Kidney (tissue), 14 donors: ENCODE measurements around the gene KIF21B. TPM values are rescaled to one million over a fixed set of nuclear protein-coding genes. Genes with fewer than 3 reads are reported as not detected.

ENCODE experiments used
- DNase-seq, 5 donors: peaks; one replicate each; pipeline ENCODE4 v3.0.0-alpha.2; 2013 to 2020
- FAIRE-seq: peaks from 2 replicates; lab custom pipeline; 2012; peaks lifted over from hg19 to GRCh38; lab: Jason Lieb, UNC
- H3K27ac ChIP-seq, 2 donors: one replicate each; pipeline ENCODE4 v1.7.0; 2013; ENCODE audit warnings: low read depth in 2 of 2, low read length in 2 of 2, inconsistent platforms in 1 of 2
- H3K27me3 ChIP-seq: one replicate; pipeline ENCODE4 v1.7.1; 2013; ENCODE audit warnings: low read length, inconsistent platforms; ENCODE audit not compliant: control insufficient read depth, insufficient read depth
- H3K36me3 ChIP-seq, 3 donors: one replicate each; pipeline versions ENCODE4 v1.7.0 to v1.7.1; 2013; ENCODE audit warnings: low read length in 3 of 3, control low read depth in 1 of 3, inconsistent platforms in 1 of 3; ENCODE audit not compliant: insufficient read depth in 3 of 3, control insufficient read depth in 2 of 3
- H3K4me1 ChIP-seq, 3 donors: one replicate each; pipeline versions ENCODE4 v1.7.0 to v1.7.1; 2013; ENCODE audit warnings: low read length in 3 of 3, inconsistent platforms in 1 of 3, low read depth in 1 of 3; ENCODE audit not compliant: control insufficient read depth in 2 of 3, insufficient read depth in 2 of 3
- H3K4me3 ChIP-seq, 3 donors: one replicate each; pipeline versions ENCODE4 v1.7.0 to v1.8.1; 2013; ENCODE audit warnings: low read length in 3 of 3, control low read depth in 1 of 3, inconsistent platforms in 1 of 3
- H3K9ac ChIP-seq, 3 donors: one replicate each; pipeline versions ENCODE4 v1.7.0 to v1.7.1; 2013; ENCODE audit warnings: low read length in 3 of 3, control low read depth in 1 of 3, inconsistent platforms in 1 of 3
- H3K9me3 ChIP-seq, 3 donors: one replicate each; pipeline versions ENCODE4 v1.7.0 to v1.7.1; 2013; ENCODE audit warnings: low read length in 3 of 3, control low read depth in 1 of 3, inconsistent platforms in 1 of 3; ENCODE audit not compliant: control insufficient read depth in 2 of 3, insufficient read depth in 1 of 3
- intact Hi-C: fragments of 100-400 bp; cut with DNase I; formaldehyde crosslinking; loops from one replicate; pipeline ENCODE4 v1.11.1; 2022
- polyA plus RNA-seq: library from polyadenylated mRNA; stranded (reverse); fragments of 350-450 nt; fragmentation: Illumina TruSeq; extraction: RNeasy Lipid Tissue Mini Kit (QIAGEN cat#74804); gene quantifications from one replicate; pipeline ENCODE4 v1.2.3, GENCODE V29; 2014; ENCODE audit warnings: low read depth, low replicate concordance; ENCODE audit not compliant: insufficient read depth
- total RNA-seq: library from RNA; stranded (reverse); fragmentation: NEBNext Ultra II Directional; extraction: Animal tissue kit (Norgen Biotek cat#: 25700); gene quantifications from one replicate; pipeline ENCODE4 v1.2.1, GENCODE V29; 2021
- TF ChIP-seq, protein P1 (sequence below): IDR thresholded peaks from 3 replicates; pipeline ENCODE4 v1.5.1; 2012; ENCODE audit warnings: mild to moderate bottlenecking, moderate library complexity, borderline replicate concordance; ENCODE audit not compliant: insufficient read depth; ENCODE audit errors: extremely low read depth
- donor health status: control.
- donor health status: control.
- donor health status: control.
- donor health status: control.
- donor health status: control.
- donor health status: DM: yes; HTN: yes; CAD: no.
- donor health status: Normal renal cell carcinoma (clear cell type).

KIF21B gene
- total and polyA plus RNA-seq, 2 donors from 2014 or later, result 0.19 to 5.6 TPM

DNA sequence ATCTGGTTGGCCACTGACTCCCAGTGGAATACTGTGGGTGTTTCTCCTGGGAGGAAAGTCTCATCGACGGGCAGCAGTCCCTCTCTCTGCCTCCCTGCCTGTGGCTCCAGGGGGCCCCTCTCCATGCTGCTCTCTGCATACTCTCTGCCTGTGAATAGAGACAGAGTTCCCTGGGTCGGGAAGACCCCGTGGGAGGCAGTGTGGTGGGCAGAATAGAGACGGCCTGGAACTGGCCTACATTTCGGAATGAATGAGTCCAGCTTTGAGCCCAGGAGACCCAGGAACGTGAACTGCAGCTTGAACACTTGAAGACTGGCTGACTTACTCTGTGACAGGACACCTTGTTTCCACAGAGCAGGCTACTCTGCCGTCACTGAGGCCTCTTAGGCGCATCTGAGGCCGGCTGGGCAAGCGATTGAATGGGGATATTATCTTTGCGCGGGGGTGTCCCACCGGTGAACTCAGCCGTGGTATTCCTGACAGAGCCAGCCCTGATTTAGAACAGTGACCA lies 64.0 kb downstream of the KIF21B start:
- Histone ChIP-seq H3K4me3 (no peak overlapping the region), H3K27me3 (no peaks in the 10 kb centered on the region), H3K27ac (no peak overlapping the region), H3K9me3 (no peaks in the 10 kb centered on the region), H3K36me3 (no peaks in the 10 kb centered on the region), H3K9ac (no peak overlapping the region), H3K4me1 (no peaks in the 10 kb centered on the region)
- TF ChIP-seq, protein P1, sequence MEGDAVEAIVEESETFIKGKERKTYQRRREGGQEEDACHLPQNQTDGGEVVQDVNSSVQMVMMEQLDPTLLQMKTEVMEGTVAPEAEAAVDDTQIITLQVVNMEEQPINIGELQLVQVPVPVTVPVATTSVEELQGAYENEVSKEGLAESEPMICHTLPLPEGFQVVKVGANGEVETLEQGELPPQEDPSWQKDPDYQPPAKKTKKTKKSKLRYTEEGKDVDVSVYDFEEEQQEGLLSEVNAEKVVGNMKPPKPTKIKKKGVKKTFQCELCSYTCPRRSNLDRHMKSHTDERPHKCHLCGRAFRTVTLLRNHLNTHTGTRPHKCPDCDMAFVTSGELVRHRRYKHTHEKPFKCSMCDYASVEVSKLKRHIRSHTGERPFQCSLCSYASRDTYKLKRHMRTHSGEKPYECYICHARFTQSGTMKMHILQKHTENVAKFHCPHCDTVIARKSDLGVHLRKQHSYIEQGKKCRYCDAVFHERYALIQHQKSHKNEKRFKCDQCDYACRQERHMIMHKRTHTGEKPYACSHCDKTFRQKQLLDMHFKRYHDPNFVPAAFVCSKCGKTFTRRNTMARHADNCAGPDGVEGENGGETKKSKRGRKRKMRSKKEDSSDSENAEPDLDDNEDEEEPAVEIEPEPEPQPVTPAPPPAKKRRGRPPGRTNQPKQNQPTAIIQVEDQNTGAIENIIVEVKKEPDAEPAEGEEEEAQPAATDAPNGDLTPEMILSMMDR, result no peak
- peak in 4 of 5 donors; percentile 27 to 43 (median 34) for DNase-seq
- FAIRE-seq, result no peak
- intact Hi-C loops, result no loop called here

DNA sequence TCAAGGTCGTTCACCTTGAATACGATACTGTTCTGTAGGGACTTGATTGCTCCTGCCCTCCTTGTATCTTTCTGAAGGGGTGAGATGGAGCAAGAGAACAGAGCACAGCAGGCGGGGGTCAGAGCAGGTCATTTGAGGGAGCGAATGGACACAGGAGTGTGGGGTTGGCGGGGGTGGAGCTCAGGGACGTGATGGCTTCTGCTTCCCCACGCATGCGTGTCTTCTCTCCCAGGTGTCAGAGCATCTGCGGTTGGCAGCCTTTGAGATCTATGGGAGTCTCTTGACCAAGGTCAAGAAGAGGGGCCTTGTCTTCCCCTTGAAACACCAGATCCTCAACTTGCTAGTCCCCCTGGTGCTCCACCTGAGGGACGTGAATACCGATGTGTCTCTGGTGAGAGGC lies 64.9 kb downstream of the KIF21B start:
- peak in 1 of 5 donors; percentile 32 for DNase-seq
- FAIRE-seq, result no peak
- TF ChIP-seq, protein P1, result no peak
- Histone ChIP-seq H3K27ac (no peak overlapping the region), H3K36me3 (no peaks in the 10 kb centered on the region), H3K9me3 (no peaks in the 10 kb centered on the region), H3K9ac (no peak overlapping the region), H3K27me3 (no peaks in the 10 kb centered on the region), H3K4me1 (no peaks in the 10 kb centered on the region), H3K4me3 (no peak overlapping the region)
- intact Hi-C loops, result no loop called here

DNA sequence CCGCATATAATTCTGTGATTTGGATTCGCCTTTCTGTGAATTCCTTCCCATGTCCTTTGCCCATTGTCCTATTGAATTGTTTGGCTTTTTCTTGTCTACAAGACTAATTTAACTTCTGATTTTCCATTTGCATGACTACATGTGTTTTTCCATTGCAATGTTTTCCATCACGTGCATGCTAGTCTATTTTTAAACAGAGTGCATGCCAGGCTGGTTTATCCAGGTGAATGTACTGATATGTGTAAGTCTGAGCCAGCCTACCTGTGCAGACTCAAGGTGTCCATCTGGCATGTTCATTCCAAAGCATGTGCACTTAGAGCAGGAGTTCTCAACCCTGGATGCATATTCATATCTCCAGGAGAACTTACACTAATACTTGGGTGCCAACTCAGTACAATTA lies 69.1 kb downstream of the KIF21B start:
- DNase-seq (no peak), FAIRE-seq (no peak)
- H3K4me1 ChIP-seq, result no peaks in the 10 kb centered on the region
- H3K9me3 ChIP-seq, result no peaks in the 10 kb centered on the region
- H3K36me3 ChIP-seq, result no peaks in the 10 kb centered on the region
- intact Hi-C loops, result no loop called here
- H3K27ac ChIP-seq, result no peak overlapping the region
- no peak overlapping the region for H3K4me3 ChIP-seq
- TF ChIP-seq, protein P1, result no peak
- no peaks in the 10 kb centered on the region for H3K27me3 ChIP-seq
- H3K9ac ChIP-seq, result no peak overlapping the region

DNA sequence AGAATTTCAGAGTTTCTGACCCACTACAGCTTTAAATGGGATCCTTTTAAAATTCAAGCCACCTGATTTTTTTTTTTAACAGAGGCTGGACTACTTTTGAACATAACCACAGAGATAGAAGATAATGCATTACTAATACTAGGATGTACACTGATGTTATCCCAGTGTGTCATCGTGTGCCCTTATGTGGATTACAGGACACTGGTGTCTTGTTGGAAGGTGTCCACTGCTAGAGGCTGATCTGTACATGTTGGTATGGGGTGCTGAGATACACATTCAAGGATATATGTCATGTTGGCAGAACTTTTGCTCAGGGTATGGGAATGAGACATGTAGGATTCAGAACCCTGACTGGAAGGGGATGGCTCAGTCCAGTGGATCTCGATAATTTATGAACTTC lies 72.5 kb downstream of the KIF21B start:
- Histone ChIP-seq H3K9me3 (no peaks in the 10 kb centered on the region), H3K36me3 (no peaks in the 10 kb centered on the region), H3K27me3 (no peaks in the 10 kb centered on the region), H3K4me1 (no peaks in the 10 kb centered on the region), H3K4me3 (no peak overlapping the region), H3K9ac (no peak overlapping the region), H3K27ac (no peak overlapping the region)
- intact Hi-C loops, result no loop called here
- FAIRE-seq (no peak), DNase-seq (no peak)
- TF ChIP-seq, protein P1, result no peak
